GM18861 (cell line): ENCODE measurements around the gene STK38L.
"Not testable (repeated sequence)": the region's sequence is repeated elsewhere in the genome, so short reads cannot be mapped to it uniquely, and the experiment has no call there.

Source experiments
- ATAC-seq: cut with Tn5 transposase; IDR thresholded peaks from one replicate; pipeline ENCODE4 v1.9.1; 2021; ENCODE audit not compliant: unreplicated experiment

STK38L gene

DNA sequence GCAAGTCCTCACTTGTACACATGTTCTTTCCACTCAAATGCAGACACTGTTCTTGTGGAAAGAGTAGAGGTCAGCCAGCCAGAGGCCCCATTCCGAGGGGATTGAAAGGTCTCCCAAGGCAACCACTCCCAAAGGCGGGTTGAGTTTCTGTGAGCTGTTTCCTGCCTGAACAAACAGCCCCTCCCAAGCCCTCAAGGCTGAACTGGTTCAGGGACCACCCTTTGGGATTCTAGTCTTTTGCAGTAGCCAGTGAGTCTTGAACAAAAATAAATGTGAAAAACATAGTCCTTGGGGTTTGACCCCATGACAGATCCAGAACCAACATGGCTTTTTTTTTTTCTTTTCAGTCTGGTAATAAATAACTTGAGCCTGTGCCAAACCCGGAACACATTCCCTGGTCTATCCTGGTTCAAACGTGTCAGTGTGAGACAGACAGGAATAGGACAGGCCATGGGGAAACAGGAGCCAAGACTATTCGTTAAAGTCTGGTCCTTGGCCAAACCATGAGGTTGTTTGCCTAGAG lies 17.6 kb upstream of the STK38L start:
- no peak for ATAC-seq

DNA sequence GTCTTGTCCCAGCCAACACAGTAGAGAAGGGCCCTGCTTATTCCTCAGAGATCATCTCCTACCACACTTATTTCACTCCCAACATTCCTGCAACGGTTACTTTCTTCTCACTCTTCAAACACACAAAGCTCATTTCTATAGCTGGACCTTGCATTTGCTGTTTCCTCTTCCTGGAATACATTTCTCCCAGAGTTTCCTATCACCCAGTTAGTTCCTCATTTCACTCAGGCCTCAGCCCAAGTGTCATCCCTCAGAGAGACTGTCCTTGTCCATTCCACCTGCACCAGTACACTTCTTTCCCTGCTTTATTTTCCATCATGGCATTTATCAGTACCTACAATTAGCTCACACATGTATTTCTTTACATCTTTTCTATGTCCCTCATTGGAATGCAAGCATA lies 14.7 kb upstream of the STK38L start:
- ATAC-seq: no peak

DNA sequence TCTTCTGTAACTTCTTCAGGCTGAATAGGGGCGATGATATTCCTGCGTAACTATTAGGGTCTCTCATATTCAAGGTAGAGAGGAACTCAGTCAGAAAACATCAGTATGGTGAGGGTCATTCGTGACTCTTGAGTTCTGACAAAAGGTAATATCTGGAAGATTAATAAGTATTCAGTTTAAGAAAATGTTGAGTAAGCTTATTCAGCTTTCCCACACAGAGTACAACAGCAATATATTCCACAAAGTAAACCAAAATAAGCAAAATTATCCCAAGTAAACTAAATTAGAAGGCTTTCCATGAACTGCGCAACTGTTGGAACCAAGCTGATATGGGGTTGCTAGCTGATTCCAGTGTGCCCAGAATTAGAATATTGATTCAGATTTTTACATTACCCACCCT lies 12.7 kb upstream of the STK38L start:
- ATAC-seq: not testable (repeated sequence)

DNA sequence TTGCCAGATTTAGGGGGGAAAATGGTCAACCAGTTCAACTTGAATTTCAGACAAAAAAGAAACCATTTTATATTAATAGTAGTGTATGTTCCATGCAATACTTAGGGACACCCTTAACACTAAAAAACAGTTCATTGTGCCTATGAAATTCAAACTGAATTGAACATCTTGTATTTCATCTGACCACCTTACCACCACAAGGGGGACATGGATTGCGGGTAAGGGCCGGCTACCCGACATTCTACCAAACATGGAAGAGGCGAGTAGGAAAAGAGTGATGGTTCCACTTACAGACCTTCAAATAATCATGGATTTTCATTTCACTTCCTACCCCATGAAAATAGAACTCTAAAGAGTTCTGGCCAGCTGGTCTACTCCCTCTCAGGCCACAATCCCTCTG lies 10.3 kb upstream of the STK38L start:
- ATAC-seq: no peak

DNA sequence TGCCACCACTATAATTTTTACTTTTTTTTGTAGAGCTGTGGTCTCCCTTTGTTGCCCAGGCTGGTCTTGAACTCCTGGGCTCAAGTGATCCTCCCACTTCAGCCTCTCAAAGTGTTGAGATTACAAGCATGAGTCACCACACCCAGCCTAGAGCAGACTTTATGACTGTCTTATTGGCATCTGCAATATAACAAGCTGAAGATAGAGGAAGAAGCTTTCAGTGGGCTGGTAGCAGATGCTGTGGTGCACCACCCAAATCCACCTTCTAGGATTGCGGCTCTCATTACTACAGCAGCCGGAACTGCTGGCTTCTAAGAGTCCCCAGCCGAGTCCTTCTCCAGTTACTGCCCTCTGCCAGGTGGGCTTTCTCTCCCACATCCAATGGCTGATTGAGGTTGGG lies 7.6 kb upstream of the STK38L start:
- ATAC-seq: no peak

DNA sequence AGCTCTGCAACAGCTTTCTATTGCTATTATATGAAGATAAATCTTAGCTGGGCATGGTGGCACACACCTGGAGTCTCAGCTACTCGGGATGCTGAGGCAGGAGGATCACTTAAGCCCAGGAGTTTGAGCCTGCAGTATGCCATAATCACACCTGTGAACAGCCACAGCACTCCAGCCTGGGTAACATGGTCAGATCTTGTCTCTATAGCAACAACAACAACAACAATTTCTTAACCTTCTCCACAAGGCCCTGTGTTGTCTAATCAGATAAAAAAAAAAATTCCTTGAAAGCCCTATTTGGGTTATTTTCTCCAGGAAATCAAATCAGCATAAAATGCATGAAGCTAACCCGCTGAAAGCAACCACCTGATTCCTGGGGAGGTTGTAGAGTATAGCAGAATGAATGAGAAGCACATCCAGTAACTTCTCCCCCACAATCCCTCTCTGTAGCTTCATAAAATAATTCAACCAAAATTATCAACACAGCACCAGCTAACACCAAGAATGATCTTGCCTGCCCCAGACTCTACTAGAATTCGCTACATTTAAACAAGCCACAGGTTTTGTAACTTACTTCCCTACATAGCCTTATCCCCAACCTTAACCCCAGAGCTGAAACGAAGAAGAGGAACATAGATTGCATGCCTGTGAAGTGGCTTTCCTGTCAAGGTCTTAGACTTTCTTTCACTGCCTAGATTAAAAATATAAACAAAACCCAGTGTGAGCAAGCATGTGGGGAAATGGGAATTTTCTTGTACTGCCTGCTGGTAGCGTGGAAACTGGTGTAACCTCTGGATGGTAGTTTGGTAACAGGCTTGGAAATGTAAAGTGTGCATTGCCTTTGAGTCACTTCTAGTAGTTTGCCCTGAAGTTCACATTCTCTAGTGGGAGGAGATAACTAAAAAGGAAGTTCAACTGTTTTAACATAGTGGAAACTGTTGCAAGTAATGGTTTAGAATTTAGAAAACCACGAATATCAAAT lies 6.0 kb upstream of the STK38L start:
- ATAC-seq: peak; percentile 46

DNA sequence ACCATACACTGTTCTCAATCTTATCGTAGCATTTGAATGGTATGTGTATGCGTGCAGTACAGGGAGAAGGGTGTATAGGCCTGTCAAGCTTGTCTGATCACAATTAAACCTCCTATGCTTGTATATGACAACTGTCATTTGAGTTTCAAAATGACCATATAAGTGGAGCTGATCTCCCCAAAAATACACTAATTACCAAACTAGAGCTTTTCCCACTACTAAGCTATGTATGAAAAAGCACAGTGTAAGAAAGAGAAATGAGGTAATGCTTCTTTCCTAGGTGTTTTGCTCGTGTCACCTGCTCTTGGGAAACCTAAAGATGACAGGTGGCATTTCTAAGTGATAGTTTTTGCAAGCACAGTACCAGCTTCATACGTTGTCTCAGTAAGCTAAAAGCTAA lies 1.1 kb upstream of the STK38L start:
- no peak for ATAC-seq

DNA sequence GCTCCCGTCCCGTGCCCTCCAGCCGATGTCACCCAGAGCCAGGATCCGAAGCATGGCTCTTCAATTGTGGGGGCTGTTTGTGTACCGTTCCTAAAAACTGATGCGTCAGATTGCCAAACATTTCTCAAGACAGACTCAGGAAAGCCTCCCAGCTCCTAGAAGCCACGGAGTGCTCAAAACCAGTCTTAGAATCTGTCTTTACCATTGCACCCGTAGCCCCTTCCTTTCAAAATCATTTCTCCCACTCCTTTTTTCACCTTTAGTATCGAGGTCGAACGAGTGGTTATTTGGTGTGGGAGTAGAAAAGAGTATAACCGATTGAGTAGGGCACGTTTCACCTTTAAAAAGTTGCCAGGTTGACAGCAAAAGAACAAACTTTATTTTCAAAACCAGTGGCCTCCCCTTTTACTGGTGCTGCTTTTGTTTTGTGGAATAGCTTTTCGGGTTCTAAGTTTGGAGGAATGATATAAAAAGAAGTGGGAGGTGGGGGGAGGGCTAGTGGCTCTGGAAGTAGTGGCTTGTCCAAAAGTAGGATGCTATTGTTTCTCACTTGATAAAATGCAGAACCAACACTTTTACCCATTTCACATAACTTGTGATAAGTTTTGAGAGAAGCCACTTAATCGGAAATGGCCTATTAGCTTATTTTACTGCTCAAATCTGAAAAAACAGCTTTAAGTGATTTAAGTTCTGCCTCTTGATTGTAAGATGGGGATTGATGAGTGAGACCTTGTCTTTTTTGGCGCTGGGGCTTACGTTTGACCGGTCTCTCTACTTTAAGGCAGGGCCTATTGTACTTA lies 803 bp downstream of the STK38L start:
- no peak for ATAC-seq

DNA sequence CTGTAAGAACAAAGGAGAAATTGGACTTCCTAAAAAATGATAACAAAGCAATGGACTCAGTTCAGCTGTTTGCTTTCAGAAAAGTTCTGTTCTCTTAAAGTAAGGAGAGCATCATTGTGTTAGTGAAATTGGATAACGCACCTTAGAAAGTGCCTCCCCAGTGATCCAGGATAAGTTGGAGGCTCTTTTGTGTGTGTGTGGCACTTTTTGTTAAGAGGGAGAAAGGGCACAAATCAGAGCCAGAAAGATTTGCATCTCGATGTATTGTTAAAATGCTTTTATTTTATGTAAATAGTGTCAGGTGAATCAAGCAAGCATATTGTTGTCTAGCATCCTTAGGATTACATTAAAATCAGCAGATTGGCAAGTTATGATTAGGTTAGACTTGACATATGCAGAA lies 2.1 kb downstream of the STK38L start:
- no peak for ATAC-seq

DNA sequence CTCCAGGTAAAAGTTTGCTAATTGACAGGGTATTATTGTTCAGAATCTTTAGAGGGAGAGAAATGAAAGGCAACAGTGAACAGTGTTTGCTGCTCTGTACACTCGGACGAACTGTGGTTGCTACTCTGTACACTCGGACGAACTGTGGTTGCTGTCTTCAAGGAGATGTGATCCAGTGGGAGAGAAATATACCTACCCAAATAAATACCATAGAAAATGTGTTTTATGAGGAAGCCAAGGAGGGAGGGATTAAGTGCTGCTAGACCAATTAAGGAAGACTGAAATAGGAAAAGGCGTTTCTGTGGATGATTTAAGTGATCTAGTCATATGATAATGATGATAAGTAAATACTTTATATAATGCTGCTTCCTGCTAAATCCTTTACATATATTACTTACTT lies 2.7 kb downstream of the STK38L start:
- no peak for ATAC-seq

DNA sequence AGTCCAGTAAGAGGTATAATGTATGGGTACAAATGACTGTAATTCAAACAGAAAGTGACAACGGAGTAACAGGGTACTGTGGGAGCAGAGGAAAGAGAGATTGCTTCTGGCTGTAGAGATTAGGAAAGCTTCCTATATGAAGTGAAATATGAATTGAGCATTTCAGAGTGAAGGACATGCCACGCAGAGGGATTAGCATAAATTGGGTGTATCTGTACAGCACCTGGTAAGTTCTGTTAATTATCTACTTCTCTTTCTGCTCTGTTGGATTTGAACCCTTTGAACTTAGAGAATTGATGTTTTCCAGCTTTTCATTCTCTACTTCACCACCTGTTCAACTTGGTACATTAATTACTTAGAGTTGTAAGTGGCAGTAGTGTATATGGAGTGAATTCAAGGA lies 8.8 kb downstream of the STK38L start:
- peak; percentile 61 for ATAC-seq

DNA sequence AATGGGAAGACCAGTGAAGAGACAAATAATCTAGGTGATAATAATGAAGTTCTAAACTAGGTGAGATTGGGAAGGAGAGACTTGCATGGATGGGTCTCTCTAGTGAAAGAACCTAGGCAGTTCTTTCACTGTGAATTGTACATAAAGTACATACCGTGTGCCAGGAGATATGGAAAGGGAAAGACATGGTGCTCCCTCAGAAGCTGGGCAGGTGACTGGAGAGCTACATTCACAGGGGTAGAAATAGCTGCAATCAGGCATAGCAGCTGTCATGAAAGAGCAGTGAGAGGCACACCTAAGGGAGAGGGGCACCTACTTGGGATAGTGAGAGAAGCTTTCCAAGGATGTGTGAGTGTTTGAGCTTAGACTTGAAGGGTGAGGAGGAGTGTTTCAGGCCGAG lies 9.3 kb downstream of the STK38L start:
- no peak for ATAC-seq

DNA sequence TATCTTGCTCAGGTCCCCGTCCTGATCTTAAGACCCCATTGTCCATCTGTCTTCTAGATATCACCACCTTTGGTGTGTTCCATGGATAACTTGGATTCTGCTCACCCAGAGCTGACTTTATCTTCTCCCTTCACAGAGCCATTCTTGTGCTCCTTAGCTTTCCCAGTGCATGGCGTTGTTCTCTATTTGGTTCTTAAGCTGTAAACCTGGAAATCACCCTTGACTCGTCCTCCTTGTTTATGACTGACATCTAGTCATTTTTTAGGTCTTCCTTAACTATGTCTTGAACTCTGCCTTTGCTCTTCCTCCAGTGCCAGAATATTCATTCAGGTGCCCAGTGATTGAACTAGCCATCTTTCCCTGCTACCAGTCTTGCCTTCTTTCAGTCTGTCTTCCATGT lies 11.7 kb downstream of the STK38L start:
- ATAC-seq: no peak

DNA sequence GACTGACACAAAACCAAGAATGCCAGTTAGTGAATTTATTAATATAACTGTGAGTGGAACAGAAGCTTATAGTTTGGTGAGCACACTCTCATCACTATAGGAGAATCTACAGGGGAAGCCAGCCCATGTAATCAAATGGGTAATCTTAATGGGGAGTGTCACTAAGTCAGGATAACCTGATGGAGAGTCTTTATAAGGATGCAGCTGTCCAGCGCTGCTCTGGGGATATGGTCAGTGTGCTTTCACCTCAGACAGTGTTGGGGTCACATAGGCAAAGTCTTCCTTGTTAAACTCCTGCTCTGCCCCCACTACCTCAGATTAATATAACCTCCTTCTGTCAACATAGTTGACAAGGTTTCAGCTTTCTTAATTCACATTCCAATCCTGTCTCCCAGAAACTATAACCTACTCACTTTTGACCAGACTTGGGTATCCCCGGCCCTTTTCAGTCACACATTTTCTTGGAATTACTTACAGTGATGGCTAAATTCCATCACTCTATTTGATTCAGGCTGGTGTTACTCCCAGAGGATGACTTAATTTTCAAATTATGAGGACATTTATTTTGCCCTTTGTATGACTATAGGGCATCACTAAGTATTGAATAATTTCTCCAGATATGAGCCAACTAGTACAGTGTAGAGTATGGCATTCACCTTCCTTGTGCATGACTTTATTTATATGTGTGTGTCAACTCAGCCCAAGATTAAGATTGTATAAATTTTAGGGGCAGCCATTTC lies 13.2 kb downstream of the STK38L start:
- no peak for ATAC-seq

DNA sequence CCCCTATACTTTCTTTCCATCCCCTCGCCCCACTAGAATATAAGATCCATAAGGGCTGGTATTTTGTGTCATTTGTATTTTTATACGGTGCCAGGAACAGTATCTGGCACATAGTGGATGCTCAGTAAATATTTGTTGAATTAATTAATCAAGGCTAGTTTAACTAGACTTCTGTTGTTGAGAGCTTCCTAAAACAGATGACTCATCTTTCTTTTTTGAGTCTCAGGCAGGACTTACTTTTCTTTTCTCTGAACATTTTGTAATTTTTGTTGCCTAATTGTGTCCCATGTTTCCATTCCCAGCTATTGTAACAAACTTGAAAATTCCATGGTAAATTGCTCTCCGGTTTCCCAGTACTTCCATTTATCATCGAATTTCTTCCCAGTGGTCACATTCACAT lies 16.7 kb downstream of the STK38L start:
- no peak for ATAC-seq

DNA sequence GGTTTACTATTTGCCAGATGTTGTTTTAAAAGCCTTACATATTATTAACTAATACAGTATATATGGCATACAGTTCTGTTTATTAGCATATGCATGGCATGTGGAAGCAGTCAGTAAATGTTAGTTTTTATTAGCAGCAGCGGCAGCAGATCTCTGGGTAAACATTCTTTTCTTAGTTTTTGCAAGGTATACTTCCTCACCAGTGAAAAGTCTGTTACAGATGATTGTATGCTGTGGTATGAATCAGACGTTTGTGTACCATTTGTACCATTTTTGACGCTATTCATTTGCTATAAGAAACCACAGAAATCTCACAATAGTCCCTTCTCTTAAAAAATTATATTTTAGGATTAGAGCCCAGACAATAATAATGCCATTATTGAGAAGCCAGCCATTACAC lies 17.8 kb downstream of the STK38L start:
- peak; percentile 46 for ATAC-seq

DNA sequence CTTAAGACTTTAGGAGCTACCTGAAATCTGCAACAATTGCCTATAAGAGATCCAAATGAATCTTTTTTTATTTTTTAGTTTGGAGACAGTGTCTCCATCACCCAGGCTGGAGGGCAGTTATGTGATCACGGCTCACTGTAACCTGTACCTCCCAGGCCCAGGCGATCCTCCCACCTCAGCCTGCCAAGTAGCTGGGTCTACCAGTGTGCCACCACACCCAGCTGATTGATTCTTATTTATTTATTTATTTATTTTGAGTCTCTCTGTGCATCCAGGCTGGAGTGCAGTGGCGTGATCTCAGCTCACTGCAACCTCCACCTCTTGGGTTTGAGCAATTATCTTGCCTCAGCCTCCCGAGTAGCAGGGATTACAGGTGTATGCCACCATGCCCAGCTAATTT lies 26.1 kb downstream of the STK38L start:
- ATAC-seq: no peak

DNA sequence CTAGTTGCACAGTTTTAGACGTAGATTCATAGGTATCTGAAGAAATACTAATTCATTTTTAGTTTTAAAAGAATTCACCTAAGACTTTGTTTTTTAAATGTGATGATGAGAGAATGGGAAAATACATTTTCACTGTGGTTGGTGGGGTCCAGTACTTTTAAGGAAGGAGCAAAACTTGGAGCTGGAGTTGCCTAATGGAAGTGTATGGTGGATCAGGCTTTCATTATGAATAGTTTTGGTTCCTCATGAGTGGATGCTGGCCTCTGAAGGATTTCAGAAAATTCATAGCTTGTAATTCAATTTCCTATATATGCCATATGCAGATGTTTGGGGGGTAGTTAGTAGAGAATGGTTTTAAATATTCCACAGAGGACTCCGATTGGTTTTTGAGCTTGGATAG lies 27.1 kb downstream of the STK38L start:
- no peak for ATAC-seq

DNA sequence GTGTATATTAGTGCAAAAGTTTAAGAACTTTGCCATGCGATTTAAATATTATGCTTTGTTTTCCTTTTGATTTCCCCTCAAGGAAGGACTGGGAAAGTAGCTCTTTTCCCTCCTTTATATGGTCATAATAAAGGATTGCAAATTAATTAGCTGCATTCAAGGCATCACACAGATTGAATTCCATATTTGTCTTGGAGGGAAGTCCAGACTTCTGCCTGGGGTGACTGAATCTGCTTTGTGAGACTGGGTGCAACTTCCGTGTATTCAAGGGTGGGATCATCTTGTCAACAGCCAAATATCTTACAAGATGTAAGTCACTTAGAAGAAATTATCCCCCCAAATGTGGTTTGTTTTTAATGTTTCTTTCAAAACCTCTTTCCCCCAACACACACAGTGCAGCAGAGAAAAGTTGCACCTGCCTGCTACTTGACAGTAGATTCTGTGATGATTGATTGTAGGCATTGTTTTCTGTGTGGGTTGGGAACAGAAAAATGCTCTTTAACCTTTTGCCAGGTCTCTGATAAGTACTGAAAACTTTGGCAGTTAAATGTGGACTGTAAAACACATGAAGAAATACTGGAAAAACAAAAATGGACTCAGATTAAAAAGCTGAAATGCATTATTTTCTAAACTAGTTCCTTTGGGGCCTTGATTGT lies 28.4 kb downstream of the STK38L start:
- ATAC-seq: no peak

DNA sequence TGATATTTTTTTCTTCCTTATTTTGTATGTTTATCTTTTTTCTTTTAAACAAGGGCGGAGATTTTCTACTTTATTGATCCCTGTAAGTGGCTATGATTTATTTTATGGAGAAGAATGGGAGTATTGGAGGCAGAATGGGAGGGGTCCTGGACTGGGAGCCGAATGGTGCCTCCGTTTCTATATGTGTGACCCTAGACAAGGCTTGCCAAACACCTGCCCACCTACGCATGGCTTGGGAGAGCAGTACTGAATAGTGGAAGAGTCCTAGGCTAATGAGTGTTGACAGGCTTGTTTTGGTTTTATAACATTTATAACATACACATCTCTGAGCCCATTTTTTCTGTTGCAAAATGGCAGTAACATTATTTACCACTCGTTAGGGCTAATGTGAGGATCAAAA lies 29.0 kb downstream of the STK38L start:
- ATAC-seq: no peak

DNA sequence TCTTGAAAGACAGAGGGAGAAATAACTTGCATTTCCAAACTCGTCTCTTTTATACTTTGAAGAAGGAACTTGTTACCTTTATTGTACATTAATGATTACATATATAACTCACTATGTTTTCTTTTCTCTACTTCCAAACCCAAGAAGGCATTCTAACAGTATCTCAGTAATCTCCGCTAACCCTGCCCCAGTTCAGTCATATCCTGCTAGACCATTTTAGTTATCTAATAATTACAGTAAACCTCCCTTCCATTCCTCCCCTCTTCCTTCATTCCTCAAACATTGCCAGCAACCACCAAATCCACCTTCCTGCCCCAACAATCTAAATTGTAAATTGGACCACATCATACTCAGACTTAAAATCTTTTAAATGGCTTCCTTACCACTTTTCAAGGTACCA lies 30.6 kb downstream of the STK38L start:
- ATAC-seq: no peak
